K562 treated with DMSO at 1 percent for 48 hours (cell line): ENCODE data around the gene GHRH. TPM values are rescaled to one million over a fixed set of nuclear protein-coding genes. Genes with fewer than 3 reads are reported as not detected.

Source experiments
- total RNA-seq: library from RNA; unstranded; fragments of 300-600 nt; gene quantifications from 2 replicates; pipeline ENCODE4 v1.2.3, GENCODE V29; 2022; ENCODE audit warnings: low replicate concordance; ENCODE audit errors: extremely low read depth

GHRH gene, protein sequence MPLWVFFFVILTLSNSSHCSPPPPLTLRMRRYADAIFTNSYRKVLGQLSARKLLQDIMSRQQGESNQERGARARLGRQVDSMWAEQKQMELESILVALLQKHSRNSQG
- total RNA-seq, result not detected in 2 replicates

DNA sequence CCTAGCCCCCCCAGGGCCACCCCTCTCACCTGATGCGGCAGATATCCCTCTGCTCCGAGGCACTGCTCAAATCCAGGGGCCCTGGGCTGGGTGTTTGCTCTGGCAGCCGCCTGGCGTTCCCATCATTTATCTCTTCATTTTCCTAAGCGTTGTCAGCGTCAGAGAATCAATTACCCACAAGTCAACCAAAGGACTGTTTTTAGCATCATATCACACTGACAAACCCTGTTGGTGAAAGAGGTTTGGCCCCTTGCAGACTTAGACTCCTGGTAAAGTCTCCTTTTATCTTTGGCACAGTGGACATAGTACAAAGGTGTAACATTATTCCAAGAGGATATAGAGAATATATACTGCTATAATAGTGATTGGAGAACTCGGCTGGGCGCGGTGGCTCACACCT is at the start of gene GHRH:
Gene GHRH, minus strand, starts transcription at position 101 of the 400 bp plus-strand sequence. CDS start 4,925 bp downstream, outside the sequence.

Other genes with a start within 250 kb of the GHRH start
- not detected in 2 replicates for gene RBL1, start 165.8 kb downstream of the GHRH start, total RNA-seq
- not detected in 2 replicates for gene RPN2, start 82.5 kb downstream of the GHRH start, total RNA-seq
- not detected in 2 replicates for gene MROH8, start 82.3 kb downstream of the GHRH start, total RNA-seq
- gene MANBAL, start 27.8 kb upstream of the GHRH start, total RNA-seq, result not detected in 2 replicates
- gene SRC, start 84.3 kb upstream of the GHRH start, total RNA-seq, result not detected in 2 replicates